ENCODE measurements around the gene MAP3K3. TPM values are rescaled to one million over a fixed set of nuclear protein-coding genes. Genes with fewer than 3 reads are reported as not detected.

MAP3K3 gene
- total RNA-seq, 1 donor from 2014 or later = 12.8 TPM

DNA sequence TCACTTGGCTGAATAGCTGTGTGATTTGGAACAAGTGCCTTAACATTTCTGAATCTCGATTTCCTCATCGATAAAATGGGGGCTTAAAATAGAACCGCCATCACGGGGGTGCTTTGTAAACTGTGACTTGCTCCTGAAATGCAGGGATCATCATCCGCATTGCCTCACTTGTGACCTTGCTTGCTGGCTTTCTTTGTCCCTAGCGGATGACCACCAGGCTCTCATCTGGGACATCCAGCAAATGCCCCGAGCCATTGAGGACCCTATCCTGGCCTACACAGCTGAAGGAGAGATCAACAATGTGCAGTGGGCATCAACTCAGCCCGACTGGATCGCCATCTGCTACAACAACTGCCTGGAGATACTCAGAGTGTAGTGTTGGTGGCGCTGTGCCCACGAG, 33.4 kb upstream of the MAP3K3 start:
- no peak overlapping the region for H3K4me3 ChIP-seq (ENCODE audit: low read depth, low read length)
- no peak for DNase-seq (ENCODE audit: low read depth)
- TF ChIP-seq, protein P1, sequence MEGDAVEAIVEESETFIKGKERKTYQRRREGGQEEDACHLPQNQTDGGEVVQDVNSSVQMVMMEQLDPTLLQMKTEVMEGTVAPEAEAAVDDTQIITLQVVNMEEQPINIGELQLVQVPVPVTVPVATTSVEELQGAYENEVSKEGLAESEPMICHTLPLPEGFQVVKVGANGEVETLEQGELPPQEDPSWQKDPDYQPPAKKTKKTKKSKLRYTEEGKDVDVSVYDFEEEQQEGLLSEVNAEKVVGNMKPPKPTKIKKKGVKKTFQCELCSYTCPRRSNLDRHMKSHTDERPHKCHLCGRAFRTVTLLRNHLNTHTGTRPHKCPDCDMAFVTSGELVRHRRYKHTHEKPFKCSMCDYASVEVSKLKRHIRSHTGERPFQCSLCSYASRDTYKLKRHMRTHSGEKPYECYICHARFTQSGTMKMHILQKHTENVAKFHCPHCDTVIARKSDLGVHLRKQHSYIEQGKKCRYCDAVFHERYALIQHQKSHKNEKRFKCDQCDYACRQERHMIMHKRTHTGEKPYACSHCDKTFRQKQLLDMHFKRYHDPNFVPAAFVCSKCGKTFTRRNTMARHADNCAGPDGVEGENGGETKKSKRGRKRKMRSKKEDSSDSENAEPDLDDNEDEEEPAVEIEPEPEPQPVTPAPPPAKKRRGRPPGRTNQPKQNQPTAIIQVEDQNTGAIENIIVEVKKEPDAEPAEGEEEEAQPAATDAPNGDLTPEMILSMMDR (conservative IDR thresholded peaks at IDR 0.05; ENCODE audit: low read depth, low read length) = no peak

DNA sequence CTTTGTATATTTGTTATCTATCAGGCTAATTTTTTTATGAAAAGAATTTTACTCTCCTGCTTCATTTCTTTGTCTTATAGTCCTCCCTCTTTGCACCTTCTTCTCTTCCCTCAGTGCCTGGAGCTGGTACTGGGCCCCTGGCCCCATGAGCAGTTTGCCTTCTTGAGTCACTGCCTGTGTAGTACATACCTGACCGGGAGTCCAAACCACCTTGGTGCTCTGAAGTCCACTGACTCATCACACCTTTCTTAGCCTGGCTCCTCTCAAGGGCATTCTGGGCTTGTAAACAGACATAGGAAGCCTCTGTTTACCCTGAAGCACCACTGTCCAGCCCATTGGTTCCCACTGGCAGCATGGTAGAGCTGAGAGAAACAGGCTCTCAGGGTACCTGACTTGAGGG, 32.6 kb upstream of the MAP3K3 start:
- no peak for DNase-seq (ENCODE audit: low read depth)
- no peak overlapping the region for H3K4me3 ChIP-seq (ENCODE audit: low read depth, low read length)
- TF ChIP-seq, protein P1 (conservative IDR thresholded peaks at IDR 0.05; ENCODE audit: low read depth, low read length) = no peak

DNA sequence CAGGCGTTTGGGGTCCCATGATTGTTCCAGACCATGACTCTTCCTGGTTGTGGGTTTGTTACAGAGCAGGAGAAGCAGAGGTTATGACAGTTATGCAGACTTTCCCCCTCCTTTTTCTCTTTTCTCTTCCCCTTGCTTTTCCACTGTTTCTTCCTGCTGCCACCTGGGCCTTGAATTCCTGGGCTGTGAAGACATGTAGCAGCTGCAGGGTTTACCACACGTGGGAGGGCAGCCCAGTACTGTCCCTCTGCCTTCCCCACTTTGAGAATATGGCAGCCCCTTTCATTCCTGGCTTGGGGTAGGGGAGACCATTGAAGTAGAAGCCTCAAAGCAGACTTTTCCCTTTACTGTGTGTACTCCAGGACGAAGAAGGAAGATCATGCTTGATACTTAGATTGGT, 29.4 kb upstream of the MAP3K3 start:
- no peak for DNase-seq (ENCODE audit: low read depth)
- no peak overlapping the region for H3K4me3 ChIP-seq (ENCODE audit: low read depth, low read length)
- TF ChIP-seq, protein P1 (conservative IDR thresholded peaks at IDR 0.05; ENCODE audit: low read depth, low read length) = no peak

DNA sequence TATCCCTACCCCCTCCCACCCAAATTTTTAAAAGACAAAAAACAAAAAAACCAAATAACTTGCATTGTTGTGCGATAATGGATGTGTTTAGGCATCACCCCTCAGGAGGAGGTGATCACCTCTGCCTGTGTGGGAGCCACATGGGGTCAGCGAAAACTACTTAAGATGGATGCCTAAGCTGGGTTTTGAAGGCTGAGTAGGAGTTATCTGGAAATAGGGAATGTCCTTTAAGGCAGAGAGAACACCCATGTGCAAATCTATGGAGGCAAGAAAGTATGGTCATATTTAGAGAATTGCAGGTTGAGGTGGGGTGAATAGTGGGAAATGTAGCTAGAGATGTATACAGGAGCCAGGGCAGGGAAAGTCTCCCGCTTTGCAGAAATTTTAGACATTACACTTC, 27.1 kb upstream of the MAP3K3 start:
- no peak overlapping the region for H3K4me3 ChIP-seq (ENCODE audit: low read depth, low read length)
- TF ChIP-seq, protein P1 (conservative IDR thresholded peaks at IDR 0.05; ENCODE audit: low read depth, low read length) = no peak
- DNase-seq (ENCODE audit: low read depth) = no peak

DNA sequence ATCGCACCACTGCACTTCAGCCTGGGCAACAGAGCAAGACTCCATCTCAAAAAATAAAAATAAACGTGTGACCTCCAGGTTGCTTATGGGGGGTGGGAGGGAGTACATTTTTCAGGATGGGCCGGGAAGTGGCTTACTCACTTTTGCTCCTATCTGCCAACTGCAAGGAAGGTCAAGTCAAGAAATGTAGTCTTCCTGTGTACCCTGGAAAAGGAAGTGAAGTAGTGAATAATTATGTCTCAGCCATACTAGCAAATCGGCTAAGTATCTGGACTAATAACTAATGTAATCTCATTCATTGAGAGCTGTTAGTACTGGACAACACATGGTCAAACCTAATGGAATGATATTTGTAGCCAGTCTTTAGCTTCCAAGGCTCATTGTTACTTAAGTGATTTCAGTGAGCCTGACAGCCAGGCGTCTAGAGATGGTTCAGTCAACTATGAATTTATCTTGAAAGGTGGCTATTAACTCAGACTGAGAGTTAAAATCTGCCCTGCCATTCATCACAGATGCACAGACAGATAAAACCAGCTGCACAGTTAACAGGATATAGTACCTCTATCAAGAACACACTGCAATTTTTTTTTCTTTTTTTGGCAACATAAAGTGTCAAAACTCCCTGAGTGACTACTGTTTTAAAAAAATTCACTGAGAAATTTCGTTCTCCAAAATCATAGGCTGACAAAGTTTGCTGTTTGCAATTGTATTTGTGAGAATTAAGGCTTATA, 25.2 kb upstream of the MAP3K3 start:
- H3K4me3 ChIP-seq (ENCODE audit: low read depth, low read length) = no peak overlapping the region
- DNase-seq (ENCODE audit: low read depth) = no peak
- TF ChIP-seq, protein P1 (conservative IDR thresholded peaks at IDR 0.05; ENCODE audit: low read depth, low read length) = no peak

DNA sequence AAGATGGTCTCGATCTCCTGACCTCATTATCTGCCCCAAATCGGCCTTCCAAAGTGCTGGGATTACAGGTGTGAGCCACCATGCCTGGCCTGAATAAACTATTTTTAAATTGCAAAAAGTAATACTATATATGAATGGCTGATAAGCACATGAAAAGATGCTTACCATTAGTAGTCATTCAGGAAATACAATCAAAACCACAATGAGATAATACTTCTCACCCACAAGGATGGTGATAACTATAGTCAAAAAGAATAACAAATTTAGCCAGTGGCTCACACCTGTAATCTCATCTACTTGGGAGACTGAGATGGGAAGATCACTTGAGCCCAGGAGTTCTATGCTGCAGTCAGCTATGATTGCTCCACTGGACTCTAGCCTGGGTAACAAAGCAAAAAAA, 23.9 kb upstream of the MAP3K3 start:
- TF ChIP-seq, protein P1 (conservative IDR thresholded peaks at IDR 0.05; ENCODE audit: low read depth, low read length) = no peak
- DNase-seq (ENCODE audit: low read depth) = no peak
- H3K4me3 ChIP-seq (ENCODE audit: low read depth, low read length) = no peak overlapping the region
